GM12874 (cell line): ENCODE results near the gene PELI2.

Experiments used
- TF ChIP-seq, protein P1 (sequence below): IDR thresholded peaks from 2 replicates; pipeline ENCODE4 v1.5.1; 2011; ENCODE audit warnings: low read depth, mild to moderate bottlenecking, control low read depth, low read length, moderate library complexity; ENCODE audit not compliant: insufficient read depth

The PELI2 gene

DNA sequence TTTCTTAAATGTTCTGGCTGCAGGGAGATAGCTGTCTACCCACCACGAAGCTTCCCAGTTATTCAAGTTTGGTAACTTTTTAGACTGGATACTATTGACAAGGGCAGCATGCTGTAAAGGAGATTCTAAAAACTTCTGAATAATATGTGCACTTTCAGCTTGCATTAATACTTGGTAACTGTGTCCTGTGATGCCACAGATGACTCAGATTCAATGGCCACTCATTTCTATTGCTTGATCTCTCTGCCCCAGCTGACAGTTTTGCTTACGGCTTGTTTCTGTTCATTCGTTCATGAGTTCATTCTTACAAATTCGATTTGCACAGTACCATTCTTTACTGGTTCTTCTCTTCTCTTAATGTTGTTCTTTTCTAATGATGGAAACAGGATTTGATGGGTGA is 142.8 kb downstream of the PELI2 start:
- TF ChIP-seq, protein P1, sequence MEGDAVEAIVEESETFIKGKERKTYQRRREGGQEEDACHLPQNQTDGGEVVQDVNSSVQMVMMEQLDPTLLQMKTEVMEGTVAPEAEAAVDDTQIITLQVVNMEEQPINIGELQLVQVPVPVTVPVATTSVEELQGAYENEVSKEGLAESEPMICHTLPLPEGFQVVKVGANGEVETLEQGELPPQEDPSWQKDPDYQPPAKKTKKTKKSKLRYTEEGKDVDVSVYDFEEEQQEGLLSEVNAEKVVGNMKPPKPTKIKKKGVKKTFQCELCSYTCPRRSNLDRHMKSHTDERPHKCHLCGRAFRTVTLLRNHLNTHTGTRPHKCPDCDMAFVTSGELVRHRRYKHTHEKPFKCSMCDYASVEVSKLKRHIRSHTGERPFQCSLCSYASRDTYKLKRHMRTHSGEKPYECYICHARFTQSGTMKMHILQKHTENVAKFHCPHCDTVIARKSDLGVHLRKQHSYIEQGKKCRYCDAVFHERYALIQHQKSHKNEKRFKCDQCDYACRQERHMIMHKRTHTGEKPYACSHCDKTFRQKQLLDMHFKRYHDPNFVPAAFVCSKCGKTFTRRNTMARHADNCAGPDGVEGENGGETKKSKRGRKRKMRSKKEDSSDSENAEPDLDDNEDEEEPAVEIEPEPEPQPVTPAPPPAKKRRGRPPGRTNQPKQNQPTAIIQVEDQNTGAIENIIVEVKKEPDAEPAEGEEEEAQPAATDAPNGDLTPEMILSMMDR, result no peak

DNA sequence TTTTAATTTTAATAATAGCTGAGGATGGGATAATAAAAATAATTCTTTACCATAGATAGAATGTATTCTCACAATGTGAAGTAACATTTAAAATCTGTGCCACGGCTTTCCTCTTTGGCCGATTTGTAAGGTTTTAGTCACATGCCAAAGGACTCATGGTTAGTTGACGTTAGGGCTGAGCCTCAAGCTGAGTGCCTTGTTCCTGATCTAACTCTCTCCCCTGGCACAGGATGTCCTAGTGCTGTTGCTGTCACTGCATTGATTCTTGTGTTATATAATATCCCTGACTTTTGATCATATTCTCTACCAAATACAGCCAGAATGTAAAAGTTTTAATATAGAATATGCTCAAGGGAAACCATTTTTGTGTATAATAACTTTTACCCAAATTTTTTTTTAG is 144.3 kb downstream of the PELI2 start:
- TF ChIP-seq, protein P1, result no peak

DNA sequence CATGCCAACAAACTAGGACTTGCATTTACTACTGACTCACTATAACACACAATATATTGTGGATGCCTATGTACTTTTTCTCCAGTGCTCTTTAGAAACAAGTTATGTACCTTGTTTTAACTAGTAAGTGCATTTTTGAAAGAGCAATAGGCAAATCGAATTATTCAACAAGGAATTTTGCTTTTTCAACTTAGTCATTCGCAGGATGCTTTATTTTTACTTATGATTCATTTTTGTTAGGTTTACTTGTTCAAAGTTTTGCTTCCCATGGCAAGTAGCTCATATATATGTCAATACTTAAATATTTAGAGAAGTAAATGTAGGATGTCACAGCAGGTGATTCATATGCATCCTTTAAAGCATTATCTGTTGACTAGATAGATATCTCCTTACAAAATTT is 149.8 kb downstream of the PELI2 start:
- TF ChIP-seq, protein P1, result no peak

DNA sequence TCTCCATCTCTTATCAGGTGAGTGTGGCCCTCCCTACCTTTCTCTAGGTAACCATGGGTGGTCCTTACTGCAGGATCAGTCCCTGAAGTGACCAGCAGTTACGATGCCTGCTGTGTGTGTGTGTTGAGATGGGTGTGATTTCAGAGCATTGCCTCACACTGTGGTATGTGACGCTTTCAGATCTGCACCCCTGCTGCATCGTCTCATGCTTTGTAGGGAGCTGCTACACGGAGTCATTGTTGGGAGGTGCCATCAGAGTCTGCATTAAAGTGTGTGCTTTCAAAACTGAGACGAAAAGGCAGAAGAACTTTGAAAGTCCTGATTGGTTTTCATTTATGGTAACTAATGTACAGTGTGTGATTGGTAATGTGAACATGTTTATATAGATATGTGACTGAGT is 150.5 kb downstream of the PELI2 start:
- TF ChIP-seq, protein P1, result no peak

DNA sequence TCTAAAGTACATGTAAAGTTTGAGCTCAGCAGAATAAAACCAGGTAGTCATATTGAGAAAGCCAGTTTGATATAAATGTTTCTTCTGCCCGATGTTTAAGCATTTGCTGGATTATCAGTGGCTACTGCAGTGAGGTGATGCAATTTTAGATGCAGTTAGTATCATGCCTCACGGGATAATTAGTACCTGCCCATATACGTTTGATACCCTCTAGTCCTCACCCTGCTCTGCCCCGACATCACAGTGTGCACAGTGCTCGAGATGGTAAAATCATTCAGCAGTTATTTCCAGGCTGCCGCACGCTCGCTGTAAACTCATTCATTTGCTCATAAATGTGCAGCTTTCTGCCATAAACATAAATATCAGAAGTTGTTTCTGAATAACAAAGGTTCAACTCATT is 152.7 kb downstream of the PELI2 start:
- TF ChIP-seq, protein P1, result no peak

DNA sequence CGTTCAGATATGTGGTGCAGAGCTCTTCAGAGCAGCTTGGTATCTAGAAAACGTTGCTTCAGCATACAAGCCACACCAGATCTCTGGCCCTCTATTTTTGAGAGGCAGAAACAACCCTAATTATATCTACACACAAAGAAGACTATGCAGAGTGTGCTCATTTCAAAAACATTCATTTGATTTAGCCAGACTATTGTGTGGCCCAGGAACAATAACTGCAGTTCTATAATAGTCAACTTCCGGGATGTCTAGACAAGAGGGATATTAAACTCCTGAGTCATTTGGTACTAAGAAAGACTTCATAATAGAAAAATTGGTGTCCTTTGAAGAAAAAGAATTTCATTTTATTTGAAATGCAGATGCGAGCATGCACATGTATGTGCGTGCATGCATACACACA is 153.8 kb downstream of the PELI2 start:
- TF ChIP-seq, protein P1, result no peak

DNA sequence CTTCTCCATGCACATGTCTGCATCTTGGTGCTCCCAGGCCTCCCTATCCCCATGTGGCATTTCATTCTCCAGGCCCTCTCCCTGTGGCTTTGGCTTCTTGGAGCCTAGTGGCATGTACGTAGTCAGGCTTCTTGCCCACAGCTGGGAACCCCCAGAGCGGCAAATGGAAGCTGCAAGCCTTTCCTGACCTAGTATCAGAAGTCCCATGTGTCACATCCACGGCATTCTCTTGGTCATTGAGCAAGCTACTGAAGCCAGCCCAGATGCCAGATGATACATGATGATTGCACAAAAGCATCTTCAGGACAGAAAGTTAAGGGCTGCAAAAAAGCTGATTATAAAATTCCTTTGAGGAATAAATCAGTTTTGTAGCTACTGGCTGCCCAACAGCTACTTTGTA is 154.9 kb downstream of the PELI2 start:
- TF ChIP-seq, protein P1, result no peak

DNA sequence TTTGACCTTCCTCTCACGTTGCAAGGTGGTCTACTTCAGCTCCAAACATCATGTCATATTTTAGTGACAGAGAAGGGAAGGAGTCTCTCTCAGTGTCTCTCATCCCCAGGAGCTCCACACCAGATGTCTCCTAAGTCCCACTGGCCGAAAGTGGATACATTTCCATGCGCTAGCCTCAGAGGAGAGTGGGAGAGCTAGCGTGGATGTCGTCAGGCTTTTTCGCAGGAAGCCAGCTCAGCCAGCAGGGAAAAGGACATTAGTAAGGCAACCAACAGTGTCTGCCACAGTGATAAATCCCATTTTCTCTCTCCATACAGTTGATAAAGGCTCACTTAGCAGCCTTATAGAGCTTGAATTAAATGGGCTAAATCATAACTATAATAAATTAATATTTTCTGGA is 155.7 kb downstream of the PELI2 start:
- TF ChIP-seq, protein P1, result no peak
